HG02623 (cell line): ENCODE measurements around the gene PUM1.
"Not testable (repeated sequence)": the region's sequence is repeated elsewhere in the genome, so short reads cannot be mapped to it uniquely, and the experiment has no call there.

Experiments
- ATAC-seq: cut with Tn5 transposase; IDR thresholded peaks from one replicate; pipeline ENCODE4 v1.9.1; 2021; ENCODE audit warnings: moderate library complexity; ENCODE audit not compliant: unreplicated experiment

PUM1 gene

DNA sequence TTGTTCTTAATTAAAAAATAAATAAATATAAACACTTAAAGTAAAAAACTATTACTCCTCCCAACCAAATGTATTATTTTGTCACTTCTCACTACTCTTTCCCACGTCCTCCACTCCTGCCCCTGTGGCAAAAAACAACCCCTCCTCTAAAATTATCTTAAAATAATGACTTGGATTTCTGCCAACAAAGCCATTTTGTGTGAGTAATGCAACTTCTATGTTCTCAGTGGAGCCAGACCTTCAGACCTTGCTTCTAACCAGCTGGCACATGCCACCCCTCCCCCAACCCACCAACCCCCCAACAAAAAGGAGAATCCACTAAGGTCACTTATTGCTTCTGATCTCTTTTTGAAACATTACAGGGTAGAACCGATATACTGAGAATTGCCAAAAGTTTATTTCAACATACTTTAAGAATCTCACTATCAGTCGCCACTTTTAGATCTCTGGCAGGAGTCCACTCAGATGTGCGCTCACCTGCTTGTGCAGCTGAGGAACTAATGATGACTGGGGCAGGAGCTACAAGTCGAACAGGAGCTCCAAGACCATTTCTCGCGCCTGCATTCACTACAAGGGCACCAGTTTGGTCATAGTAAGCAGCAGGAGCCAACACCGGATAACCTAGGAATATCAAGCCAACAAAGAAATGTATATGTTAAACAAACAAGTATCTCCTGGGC lies 98.7 kb downstream of the PUM1 start:
- ATAC-seq: no peak

DNA sequence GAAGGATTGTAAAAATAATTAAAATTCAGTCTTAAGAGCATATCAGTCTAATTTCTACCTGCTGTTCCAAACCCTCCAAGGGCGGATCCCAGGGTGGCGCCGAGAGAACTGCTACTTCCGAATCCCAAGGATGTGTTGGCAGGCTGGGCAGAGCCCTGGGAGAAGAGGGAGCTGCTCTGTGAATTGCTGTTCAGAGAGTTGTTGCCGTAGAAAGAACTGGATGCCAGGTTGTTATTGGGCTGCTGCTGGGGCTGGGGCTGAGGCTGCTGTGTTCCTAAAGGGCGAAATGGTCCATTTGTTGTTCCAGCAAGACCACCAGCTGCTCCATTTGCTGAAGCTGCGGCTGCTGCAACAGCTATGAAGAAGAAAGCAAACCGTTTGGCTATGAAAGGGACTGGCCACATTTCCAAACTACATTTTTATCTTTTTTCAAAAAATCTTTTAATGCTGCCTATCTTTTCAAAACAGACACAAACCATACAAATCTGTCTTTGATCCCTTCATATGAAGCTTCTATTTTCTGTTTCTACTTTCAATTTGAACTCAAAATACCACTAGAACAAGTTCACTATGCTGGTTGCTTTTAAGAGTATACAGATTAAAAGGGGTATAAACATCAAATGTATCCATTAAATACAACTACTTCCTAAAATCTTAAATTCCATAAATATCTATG lies 99.5 kb downstream of the PUM1 start:
- no peak for ATAC-seq

DNA sequence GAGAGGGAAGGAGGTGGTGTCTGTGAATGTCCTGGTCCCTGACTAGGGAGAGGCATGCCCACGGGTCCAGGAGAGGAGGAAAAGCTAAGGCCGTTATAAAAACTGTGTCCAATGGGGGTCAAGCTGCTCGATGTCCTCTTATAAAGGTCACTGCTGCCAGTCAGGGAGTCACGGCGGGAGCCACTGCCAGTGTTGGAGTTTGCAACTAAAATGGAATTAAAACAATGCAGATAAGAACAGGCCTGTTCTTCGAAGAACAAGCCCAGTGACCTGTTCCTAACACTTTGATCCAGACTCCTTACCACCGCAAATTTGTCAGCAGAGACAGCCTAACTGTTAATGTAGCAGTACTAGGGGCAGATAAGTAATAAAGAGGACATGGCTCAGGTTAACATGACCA lies 100.8 kb downstream of the PUM1 start:
- no peak for ATAC-seq

DNA sequence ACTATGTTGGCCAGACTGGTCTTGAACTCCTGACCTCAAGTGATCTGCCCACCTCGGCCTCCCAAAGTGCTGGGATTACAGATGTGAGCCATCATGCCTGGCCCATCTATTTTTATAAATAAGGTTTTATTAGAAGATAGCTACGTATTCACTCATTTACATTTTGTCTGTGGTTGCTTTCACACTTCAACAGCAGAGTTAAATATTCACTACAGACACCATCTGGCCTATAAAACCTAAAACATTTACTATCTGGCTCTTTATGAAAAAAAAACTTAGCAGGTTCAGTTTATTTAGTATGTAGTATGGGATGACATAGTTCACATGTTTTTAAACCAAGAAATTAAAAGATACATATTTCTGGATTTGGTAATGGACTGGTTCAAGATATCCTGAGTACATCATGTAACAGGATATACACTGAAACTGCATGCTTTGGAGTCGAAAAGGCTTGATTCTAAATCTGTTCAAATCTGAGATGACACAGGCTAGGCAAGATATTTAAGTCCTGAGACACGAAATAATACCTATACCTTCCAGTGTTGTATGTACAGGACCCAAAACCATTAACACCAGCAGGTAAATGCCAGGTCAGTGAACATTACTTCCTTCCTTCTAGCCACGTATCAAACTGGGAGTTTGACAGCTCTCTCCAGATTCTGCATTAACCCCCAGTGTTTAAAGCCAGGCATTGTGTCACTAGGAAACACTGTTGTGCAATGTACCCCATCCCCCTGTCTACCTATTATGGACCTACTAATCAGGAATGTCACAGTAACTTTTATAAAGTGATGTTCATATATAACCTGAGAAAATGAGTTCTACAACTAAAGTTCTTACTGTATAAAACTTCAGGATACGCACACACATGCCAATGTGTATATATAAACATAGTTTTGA lies 102.7 kb downstream of the PUM1 start:
- no peak for ATAC-seq

DNA sequence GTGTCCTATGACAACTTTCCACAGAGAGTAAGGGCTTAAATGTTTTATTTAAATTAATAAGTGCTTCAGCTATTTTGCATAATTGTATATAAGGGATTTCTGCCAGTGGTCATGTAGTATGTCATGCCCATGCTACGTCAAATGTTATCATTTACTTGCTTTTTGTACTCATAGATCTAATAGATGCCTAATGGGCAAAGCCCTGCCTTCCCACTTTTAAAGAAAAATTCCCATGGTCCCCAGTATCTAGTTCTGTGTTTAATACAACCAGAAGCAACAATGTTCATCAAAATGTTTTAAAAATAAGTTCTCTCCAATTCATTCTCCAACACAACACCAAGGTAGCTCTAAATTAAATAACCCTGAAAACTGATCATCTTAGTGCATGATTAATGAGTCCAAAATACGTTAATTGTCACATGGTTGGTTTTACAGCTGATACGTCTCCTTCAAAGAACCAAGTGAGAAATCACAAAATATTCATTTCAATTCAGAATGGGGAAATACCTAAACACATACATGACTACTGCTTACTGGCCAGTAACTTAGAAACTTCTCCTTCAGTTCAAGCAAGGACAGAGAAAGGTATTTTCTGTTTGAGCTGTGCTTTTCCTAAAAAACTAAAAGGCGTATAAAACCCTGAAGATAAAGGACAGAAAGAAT lies 107.8 kb downstream of the PUM1 start:
- ATAC-seq: no peak

DNA sequence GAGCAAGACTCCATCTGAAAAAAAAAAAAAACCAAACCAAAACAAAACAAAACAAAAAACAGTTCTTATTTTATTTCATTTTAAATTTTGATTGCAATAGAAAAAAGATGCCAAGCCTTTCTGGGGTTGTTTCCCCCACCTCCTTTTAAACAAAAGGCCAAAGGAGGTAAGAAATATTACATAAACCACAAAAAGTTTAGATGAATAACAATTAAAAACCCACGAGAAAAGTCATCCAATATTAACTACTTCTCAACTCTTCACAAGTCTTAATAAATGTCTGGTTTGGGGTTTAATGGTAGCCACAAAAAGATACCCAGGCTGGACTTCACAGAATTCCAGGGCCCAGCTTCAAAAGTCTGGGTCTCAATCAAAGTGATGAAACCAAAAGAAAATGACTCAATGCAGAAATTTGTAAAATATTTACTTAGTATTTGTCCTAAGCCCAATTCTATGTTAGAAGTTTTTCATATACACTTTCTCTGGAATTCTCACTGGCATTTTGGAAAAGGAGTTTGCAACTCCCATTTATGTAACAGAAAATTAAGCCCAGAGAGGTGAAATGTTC lies 110.0 kb downstream of the PUM1 start:
- ATAC-seq: no peak

DNA sequence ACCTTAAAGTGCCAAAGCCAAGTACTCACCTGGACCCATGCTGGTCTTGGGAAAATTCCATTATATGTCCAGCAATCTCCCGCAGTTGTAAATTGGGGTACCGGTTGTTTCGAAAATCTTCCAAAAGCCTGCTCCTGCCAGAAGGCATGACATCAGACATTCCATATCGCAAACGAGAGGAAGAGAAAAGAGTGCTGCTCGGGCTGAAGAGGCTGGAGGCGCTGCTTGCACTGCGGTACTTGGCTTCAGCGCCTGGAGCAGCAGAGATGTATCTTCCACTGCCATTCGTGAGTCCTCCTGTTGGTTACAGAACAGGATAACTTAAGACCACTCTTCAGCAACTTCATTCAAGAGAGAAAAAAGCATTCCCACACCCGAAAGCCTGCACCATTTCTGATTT lies 111.8 kb downstream of the PUM1 start:
- no peak for ATAC-seq

DNA sequence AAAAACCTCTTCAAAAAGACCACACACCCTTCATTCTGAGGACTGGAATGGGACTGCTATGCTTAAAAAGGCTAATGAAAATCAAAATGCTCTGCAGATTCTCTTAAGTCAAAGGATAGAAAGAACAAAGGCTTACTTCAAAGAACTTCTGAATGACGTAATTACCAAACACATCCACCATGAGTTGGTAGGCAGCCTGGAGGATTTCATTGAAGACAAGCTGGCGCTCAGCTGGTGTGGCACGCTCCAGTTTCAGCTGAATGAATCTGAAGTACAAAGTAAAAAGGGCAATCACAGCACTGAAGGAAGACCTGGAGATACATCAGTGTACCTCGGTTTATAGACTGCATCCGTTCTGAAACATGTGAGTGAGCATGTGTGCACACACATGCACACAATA lies 113.4 kb downstream of the PUM1 start:
- ATAC-seq: no peak

DNA sequence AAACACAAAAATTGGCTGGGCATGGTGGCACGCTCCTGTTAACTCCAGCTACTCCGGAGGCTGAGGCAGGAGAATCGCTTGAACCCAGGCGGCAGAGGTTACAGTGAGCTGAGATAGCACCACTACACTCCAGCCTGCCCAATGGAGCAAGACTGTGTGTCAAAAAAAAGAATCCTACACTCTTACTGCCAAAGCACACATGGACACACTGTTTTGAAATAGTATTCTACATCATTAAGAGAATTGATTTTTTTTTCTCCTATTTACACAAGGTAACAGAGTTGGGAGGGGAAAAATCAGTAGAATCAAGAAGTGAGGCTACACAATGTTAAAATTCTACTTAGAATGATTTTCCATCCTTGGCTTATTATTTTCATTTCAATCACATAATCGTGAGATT lies 114.8 kb downstream of the PUM1 start:
- ATAC-seq: no peak

DNA sequence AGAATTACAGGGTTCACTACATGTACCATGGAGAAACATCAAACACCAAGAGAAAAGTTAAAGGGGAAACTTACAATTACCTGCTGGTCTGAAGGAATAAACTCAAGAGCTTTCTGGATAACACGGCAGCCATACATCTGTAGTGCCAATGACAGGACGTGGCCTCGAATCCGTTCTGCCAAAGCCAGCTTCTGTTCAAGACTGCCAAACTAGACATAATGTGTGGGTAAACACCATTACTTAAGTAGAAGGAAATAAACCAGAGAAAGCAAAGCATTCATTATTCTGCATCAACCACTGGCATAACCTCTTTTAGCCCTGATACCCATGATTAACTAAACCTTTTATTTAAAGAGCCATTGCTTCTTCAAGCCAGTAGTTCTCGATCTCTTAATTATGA lies 115.5 kb downstream of the PUM1 start:
- ATAC-seq: no peak

DNA sequence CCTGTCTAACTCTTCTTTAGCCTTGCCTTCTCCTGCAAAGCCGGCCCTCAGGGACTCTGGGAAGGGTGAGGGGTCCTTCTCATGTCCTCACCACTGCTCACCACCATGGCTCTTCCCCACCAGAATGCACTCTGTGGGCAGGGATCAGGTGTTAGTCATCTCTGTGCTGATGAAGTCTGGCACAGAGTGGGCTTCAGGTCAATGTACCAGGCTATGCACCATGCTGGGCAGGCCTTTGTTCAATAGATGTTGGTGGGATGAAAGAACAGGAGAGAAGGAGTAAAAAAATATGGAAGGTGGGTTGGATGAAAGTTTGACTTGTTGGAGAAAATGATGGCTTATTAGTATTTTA lies 116.1 kb downstream of the PUM1 start:
- ATAC-seq: not testable (repeated sequence)

DNA sequence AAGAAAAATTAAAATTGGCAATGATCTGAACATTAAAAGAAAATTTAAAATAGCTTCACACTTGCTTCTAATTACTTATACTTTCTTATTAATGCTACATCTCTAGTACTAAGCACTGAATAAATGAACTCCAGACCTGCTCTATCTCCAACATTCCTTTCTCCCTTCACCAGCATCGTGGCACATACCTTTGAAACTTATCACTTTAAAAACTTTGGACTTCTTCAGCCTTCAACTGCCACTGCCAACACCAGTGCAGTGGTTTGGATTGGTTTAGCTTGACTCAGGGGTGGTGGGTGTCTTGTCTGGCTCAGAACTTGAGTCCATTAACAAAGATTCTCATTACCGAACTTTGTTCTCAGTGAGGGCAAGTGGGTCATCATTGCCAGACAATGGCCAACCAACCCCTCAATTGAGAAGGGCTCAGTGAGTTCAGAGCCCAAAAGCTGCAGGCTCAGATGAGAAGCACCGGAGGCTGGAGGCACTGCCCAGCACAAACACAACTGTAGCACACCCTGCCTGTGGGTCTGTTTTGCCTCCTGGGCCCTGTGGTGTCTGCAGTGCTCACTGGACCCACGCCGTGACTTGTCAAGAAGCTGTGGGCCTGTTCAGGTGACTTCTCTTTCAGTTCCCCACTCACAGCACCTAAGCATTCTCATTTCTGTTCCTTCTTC lies 116.6 kb downstream of the PUM1 start:
- ATAC-seq: not testable (repeated sequence)

DNA sequence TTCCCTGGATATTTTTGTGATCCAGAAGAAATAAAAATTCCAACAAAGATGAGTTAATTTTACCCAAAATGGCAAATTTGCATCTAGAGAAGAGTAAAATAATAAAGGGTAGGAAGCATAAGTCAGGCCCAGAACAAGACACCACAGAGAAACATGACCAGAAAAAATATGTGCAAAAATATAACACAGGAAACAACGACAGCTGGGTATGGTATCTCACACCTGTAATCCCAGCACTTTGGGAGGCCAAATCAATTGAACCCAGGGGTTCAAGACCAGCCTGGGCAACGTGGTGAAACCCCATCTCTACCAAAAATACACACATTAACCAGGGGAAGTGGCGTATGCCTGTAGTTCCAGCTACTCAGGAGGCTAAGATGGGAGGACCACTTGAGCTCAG lies 117.2 kb downstream of the PUM1 start:
- ATAC-seq: no peak

DNA sequence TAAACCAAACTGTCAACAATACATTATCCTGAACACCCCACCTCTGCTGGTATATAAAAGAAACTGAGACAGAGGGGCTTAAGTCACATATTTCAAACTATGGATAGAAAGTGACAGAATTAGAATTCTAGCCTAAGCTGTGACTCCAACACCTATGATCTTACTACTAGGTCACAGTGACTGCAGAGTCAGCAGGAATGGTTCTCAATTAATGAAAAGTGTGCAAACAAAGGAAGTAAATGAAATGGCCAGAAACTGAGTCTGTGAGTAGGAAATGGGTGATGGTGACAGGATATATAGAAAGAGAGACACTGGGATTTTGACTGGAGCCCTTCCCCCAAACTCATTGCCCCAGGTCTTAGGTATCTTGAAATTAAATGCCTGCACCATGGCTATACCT lies 118.3 kb downstream of the PUM1 start:
- ATAC-seq: no peak

DNA sequence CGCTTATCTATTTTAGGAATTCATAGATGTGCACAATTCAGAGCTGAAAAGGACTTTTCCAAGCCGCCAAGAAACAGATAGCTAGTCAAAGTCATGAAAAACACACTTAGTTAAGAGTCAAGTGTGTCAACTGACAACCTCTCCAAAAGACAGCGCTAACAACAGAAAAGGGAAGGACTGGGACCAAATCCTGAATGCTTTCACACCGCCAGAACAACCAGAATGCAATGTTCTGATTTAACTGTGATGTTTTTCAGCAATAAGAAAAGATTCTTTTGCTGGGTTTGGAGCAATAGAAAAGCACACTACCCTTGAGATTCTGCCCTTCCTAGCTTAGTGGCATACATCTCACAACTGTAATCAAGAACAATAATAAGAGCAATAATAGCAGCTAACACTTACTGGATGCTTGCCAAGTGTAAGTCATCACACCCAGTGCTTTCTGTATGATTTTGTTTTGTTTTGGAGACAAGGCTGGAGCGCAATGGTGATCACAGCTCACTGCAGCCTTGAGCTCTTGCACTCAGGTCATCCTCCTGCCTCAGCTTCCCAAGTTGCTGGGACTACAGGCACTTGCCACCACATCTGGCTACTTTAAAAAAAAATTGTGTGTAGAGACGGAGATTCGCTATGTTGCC lies 123.1 kb downstream of the PUM1 start:
- no peak for ATAC-seq

DNA sequence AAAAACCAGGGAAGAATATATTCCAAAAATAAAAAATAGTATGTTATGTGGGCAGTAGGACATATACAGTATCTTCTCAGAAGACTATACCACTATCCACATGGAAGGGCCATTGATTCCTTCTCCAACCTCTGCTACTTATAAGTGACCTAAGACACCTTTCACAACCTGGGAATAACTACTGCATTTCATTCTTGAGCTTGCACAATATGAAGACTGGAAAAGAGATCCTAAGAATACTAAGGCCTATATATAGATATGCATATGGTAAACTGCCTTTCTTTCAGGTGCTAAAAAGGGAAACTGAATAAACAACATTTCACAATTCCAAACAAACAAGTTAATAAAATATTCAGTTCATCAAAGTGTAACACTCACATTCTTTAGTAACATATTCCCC lies 125.0 kb downstream of the PUM1 start:
- ATAC-seq: no peak

DNA sequence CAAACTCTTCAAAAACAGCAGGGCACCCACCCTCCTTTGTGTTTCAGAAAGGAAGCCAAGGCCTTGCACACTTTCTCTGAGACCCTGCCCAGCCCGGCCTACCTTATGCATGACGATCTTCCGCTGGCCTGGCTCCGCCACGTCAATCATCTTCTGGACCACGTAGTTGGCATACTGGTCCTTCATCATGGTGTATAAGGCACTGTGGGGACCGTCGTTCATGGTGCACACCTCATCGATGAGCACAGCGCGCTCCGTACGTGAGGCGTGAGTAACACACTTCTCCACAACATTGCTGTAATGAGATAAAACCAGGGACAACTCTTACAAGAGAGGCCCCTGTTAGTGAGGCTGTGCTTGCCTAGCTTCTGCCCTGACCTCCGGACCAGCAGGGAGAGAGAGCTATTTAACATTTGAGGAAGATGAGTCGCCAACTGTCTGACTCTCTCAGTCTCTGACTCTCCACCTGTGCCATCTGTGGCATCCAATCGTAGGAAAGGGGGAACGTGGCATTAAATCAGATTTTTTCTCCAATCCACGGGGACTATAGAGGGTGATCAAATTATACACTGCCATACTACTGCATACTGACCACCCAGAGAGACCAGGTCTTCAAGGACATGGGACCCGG lies 128.9 kb downstream of the PUM1 start:
- ATAC-seq: no peak

DNA sequence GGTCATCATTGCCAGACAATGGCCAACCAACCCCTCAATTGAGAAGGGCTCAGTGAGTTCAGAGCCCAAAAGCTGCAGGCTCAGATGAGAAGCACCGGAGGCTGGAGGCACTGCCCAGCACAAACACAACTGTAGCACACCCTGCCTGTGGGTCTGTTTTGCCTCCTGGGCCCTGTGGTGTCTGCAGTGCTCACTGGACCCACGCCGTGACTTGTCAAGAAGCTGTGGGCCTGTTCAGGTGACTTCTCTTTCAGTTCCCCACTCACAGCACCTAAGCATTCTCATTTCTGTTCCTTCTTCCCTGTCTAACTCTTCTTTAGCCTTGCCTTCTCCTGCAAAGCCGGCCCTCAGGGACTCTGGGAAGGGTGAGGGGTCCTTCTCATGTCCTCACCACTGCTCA lies 129.8 kb downstream of the PUM1 start:
- not testable (repeated sequence) for ATAC-seq

DNA sequence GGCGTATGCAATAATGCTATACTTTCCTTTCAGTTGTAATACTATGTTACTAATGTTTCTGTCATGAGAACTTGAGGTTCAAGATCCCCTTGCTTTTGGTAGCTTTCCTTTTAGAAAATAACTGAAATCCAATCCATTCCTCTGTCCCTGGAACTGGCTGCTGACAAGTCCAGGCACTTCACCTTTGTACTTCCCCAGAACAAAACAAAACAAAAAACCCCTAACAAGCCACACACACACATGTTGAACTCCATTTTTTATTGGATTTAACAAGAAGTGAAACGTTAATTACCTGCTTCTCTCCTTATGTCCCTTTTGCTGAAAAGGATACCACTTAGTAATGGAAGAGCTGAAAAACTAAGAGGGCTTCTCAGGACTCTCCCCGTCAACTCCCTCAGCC lies 130.9 kb downstream of the PUM1 start:
- ATAC-seq: no peak

DNA sequence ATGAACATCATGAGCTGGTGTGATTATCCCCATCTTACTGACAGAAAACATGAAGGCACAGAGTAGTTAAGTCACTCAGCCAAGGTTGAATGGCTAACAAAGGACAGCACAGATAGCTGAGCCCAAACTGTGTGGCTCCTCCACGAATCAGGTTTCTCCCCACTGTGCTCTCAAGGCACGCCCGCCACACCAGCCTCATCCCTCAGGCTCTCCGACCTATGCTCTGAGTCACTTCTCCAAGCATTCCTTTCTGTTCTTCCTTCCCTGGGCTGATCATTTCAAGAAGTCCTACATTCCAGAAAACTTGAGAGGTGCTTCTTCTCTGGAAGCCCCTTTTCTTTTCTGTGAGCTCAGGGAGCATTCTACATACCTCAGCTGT lies 131.7 kb downstream of the PUM1 start:
- ATAC-seq: no peak
